GM12891 (cell line): ENCODE results near the gene PDS5A.

Experiments
- POLR2A ChIP-seq: IDR thresholded peaks from 2 replicates; pipeline ENCODE4 v1.6.1; 2011; ENCODE audit warnings: low read depth, low read length, control low read depth
- SPI1 ChIP-seq: IDR thresholded peaks from 2 replicates; pipeline ENCODE4 v1.6.1; 2011; ENCODE audit warnings: low read depth, low read length, control low read depth

DNA sequence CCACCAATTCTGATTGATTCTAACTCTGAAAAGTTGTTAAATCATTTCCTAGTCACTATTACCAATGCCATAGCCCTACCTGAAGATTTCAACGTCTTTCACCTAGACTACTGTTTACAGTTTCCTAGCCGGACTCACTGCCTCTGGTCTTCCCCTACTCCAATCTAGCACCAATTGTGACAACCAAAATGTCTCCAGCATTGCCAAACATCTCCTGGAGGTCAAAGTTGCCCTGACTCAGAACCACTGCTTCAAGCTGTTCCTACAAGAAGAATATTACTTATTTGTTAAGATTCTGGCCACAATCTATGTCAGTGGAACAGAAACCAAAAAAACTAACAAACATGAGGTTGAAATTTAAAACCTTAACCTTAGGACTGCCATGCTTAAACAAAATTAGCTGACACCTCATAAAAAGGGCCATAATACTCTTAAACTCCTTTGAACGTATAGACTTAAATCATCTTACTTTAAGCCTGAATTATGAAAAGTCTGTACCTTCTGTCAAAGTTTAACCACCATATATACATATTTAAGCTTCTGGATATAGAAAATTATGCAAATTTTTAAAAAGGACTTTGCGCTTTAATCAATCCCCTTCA is 2.1 kb downstream of the PDS5A start:
- TF ChIP-seq POLR2A (no peak), SPI1 (no peak)
